ENCODE results near the gene MNX1. TPM values are rescaled to one million over a fixed set of nuclear protein-coding genes. Genes with fewer than 3 reads are reported as not detected.

Gene MNX1
- total and polyA plus RNA-seq, 2 of the 4 experiments (the other 2 are of a cell fraction): not detected

- dilution Hi-C loops (cut with HindIII; ENCODE audit: low sequenced_read_pairs, unreplicated experiment): no loop called here
- Histone ChIP-seq H3K56ac (ENCODE audit: extremely low read depth, insufficient read depth, low read length) (no peak overlapping the region), H3K23ac (ENCODE audit: low read depth, low read length) (no peak overlapping the region), H3K4me3 (ENCODE audit: insufficient read depth, low read depth, low read length) (no peak overlapping the region), H4K91ac (ENCODE audit: insufficient read depth, low read depth, low read length) (no peak overlapping the region), H3K27ac (ENCODE audit: insufficient read depth, low read length) (no peak overlapping the region), H3K9ac (ENCODE audit: low read depth, low read length) (no peak overlapping the region), H2AFZ (replicated peaks; ENCODE audit: low read length, poor library complexity) (no peak overlapping the region), H3K79me1 (ENCODE audit: low read depth in 1 of 2, low read length in 2 of 2) (no peaks in the 10 kb centered on the region), H3K4me1 (ENCODE audit: control insufficient read depth, insufficient read depth, low read length) (no peaks in the 10 kb centered on the region), H3K14ac (replicated peaks; ENCODE audit: low read depth, low read length) (no peak overlapping the region), H4K5ac (ENCODE audit: low read depth, low read length) (no peak overlapping the region), H3K9me3 (ENCODE audit: control insufficient read depth, insufficient read depth, low read length) (peaks cover 6% of the 10 kb centered on the region), H2BK5ac (ENCODE audit: low read depth, low read length, poor library complexity, severe bottlenecking) (no peak overlapping the region), H3K4ac (ENCODE audit: low read depth, low read length) (no peak overlapping the region), H3K27me3 (ENCODE audit: control insufficient read depth, insufficient read depth, low read length) (peaks cover 14% of the 10 kb centered on the region), H3K9me1 (ENCODE audit: insufficient read depth, low read length) (no peaks in the 10 kb centered on the region), H3K36me3 (ENCODE audit: control insufficient read depth, insufficient read depth, low read length) (no peaks in the 10 kb centered on the region), H2BK120ac (ENCODE audit: low read depth, low read length) (no peak overlapping the region), H2AK9ac (replicated peaks; ENCODE audit: low read depth, low read length, poor library complexity) (no peak overlapping the region), H2AK5ac (ENCODE audit: low read depth, low read length) (no peak overlapping the region), H4K8ac (ENCODE audit: low read depth in 2 of 2, low read length in 2 of 2) (no peak overlapping the region), H2BK20ac (ENCODE audit: low read depth, low read length) (no peak overlapping the region), H3K4me2 (ENCODE audit: low read depth, low read length) (no peak overlapping the region), H4K20me1 (ENCODE audit: insufficient read depth, low read length) (no peaks in the 10 kb centered on the region), H2BK15ac (ENCODE audit: low read depth, low read length) (no peak overlapping the region), H3K18ac (ENCODE audit: low read depth, low read length) (no peak overlapping the region)
- BruUV-seq (replicated peaks): no TSS peak
- no peak for ATAC-seq (ENCODE audit: low read depth)
- ChIA-PET CTCF (no interaction called here), POLR2A (ENCODE audit: unreplicated experiment) (no interaction called here)
- DNase-seq: no peak
- in situ Hi-C loops (cut with MboI; ENCODE audit: low sequenced_read_pairs): no loop called here
- intact Hi-C loops (cut with micrococcal nuclease): no loop called here
- TF ChIP-seq POLR2A (IDR thresholded peaks at IDR 0.05; ENCODE audit: low read depth, low read length) (no peak), MXI1 (IDR thresholded peaks at IDR 0.05; ENCODE audit: borderline replicate concordance, low read depth, low read length) (no peak), CTCF (conservative IDR thresholded peaks at IDR 0.05; ENCODE audit: low read depth, low read length) (no peak), RAD21 (IDR thresholded peaks at IDR 0.05; ENCODE audit: low read length) (no peak), ELK1 (IDR thresholded peaks at IDR 0.05; ENCODE audit: borderline replicate concordance, low read depth, low read length) (no peak), SMC3 (IDR thresholded peaks at IDR 0.05; ENCODE audit: low read depth, low read length) (no peak), MAFK (IDR thresholded peaks at IDR 0.05; ENCODE audit: low read depth, low read length) (no peak), NFE2L2 (IDR thresholded peaks at IDR 0.05; ENCODE audit: low read depth, low read length) (no peak), FOS (IDR thresholded peaks at IDR 0.05; ENCODE audit: low read depth, low read length) (no peak), CEBPB (IDR thresholded peaks at IDR 0.05; ENCODE audit: low read depth, low read length) (no peak)
- WGBS, 2 experiments (ENCODE audit: extremely low coverage in 2 of 2, insufficient read length in 1 of 2): no CpG with 5 or more reads among the region's 1 CpG
Observed at GRCh38 chr7:157035979-157036378, 25.5 kb upstream of the MNX1 start.

Data from IMR-90 (cell line).